ENCODE measurements around the gene KRT84.
"Not testable (repeated sequence)": the region's sequence is repeated elsewhere in the genome, so short reads cannot be mapped to it uniquely, and the experiment has no call there.

KRT84 gene

GRCh38 chr12:52410589-52411248, 25.3 kb upstream of the KRT84 start:
- DNase-seq (ENCODE audit: low read depth), result not testable (repeated sequence)

- DNase-seq (ENCODE audit: low read depth), result no peak
Measured at GRCh38 chr12:52407918-52408317, 22.5 kb upstream of the KRT84 start.

GRCh38 chr12:52405922-52406385, 20.5 kb upstream of the KRT84 start, which contains the start of gene KRT82:
Gene KRT82, minus strand, starts transcription at chr12:52406335. Its CDS starts 58 bp downstream, at chr12:52406277.
- no peak for DNase-seq (ENCODE audit: low read depth)

GRCh38 chr12:52404951-52405350, 19.5 kb upstream of the KRT84 start:
- no peak for DNase-seq (ENCODE audit: low read depth)

- DNase-seq (ENCODE audit: low read depth), result no peak
Measured at GRCh38 chr12:52403561-52403960, 18.1 kb upstream of the KRT84 start.

GRCh38 chr12:52402873-52403540, 17.6 kb upstream of the KRT84 start:
- no peak for DNase-seq (ENCODE audit: low read depth)

- no peak for DNase-seq (ENCODE audit: low read depth)
Measured at GRCh38 chr12:52402377-52402776, 16.9 kb upstream of the KRT84 start.

GRCh38 chr12:52401926-52402325, 16.5 kb upstream of the KRT84 start:
- no peak for DNase-seq (ENCODE audit: low read depth)

GRCh38 chr12:52401526-52401925, 16.1 kb upstream of the KRT84 start:
- no peak for DNase-seq (ENCODE audit: low read depth)

- DNase-seq (ENCODE audit: low read depth), result no peak
Measured at GRCh38 chr12:52400906-52401305, 15.5 kb upstream of the KRT84 start.

GRCh38 chr12:52399756-52400155, 14.3 kb upstream of the KRT84 start:
- DNase-seq (ENCODE audit: low read depth), result no peak

GRCh38 chr12:52398176-52398575, 12.7 kb upstream of the KRT84 start:
- no peak for DNase-seq (ENCODE audit: low read depth)

GRCh38 chr12:52396656-52397055, 11.2 kb upstream of the KRT84 start:
- DNase-seq (ENCODE audit: low read depth), result no peak

- DNase-seq (ENCODE audit: low read depth), result no peak
Measured at GRCh38 chr12:52395761-52396434, 10.4 kb upstream of the KRT84 start.

- no peak for DNase-seq (ENCODE audit: low read depth)
Measured at GRCh38 chr12:52394836-52395405, 9.5 kb upstream of the KRT84 start.

GRCh38 chr12:52392465-52393007, 7.1 kb upstream of the KRT84 start:
- DNase-seq (ENCODE audit: low read depth), result no peak

GRCh38 chr12:52391618-52392002, 6.2 kb upstream of the KRT84 start:
- DNase-seq (ENCODE audit: low read depth), result no peak

- no peak for DNase-seq (ENCODE audit: low read depth)
Measured at GRCh38 chr12:52390739-52391617, 5.5 kb upstream of the KRT84 start.

- DNase-seq (ENCODE audit: low read depth), result no peak
Measured at GRCh38 chr12:52389313-52390207, 4.1 kb upstream of the KRT84 start.

- no peak for DNase-seq (ENCODE audit: low read depth)
Measured at GRCh38 chr12:52387859-52388258, 2.4 kb upstream of the KRT84 start.
